ENCODE results near the gene ADRA2A. TPM values are rescaled to one million over a fixed set of nuclear protein-coding genes. Genes with fewer than 3 reads are reported as not detected.

ADRA2A gene
- total RNA-seq, 1 donor from 2014 or later = 3.8 TPM

DNA sequence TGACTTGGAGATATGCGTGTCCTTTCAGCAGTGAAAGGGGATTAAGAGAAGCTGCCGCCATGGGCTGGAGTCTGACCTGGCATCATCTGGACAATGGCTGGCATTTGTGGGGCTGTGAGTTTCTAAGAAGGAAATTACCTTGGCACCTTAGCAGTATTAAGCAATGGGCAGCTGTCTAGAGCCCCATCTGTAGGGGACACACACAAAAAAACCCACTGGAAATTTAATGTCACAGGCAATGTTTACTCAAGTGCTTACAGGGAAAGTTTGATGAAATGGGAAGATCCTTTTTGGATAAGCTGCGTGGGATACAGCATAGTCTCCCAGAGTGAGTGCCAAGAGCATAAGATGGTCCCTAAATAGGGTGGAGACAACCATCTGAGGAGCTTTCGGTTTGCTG lies 25.0 kb downstream of the ADRA2A start:
- DNase-seq (no peak), ATAC-seq (no peak)
- Histone ChIP-seq H3K4me3 (no peak overlapping the region), H3K27me3 (ENCODE audit: low read depth) (no peaks in the 10 kb centered on the region), H3K4me1 (no peaks in the 10 kb centered on the region), H3K27ac (no peak overlapping the region), H3K9me3 (no peaks in the 10 kb centered on the region), H3K36me3 (no peaks in the 10 kb centered on the region)
- intact Hi-C loops (cut with DNase I) = no loop called here
- TF ChIP-seq, protein P1, sequence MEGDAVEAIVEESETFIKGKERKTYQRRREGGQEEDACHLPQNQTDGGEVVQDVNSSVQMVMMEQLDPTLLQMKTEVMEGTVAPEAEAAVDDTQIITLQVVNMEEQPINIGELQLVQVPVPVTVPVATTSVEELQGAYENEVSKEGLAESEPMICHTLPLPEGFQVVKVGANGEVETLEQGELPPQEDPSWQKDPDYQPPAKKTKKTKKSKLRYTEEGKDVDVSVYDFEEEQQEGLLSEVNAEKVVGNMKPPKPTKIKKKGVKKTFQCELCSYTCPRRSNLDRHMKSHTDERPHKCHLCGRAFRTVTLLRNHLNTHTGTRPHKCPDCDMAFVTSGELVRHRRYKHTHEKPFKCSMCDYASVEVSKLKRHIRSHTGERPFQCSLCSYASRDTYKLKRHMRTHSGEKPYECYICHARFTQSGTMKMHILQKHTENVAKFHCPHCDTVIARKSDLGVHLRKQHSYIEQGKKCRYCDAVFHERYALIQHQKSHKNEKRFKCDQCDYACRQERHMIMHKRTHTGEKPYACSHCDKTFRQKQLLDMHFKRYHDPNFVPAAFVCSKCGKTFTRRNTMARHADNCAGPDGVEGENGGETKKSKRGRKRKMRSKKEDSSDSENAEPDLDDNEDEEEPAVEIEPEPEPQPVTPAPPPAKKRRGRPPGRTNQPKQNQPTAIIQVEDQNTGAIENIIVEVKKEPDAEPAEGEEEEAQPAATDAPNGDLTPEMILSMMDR (IDR thresholded peaks at IDR 0.05) = no peak

DNA sequence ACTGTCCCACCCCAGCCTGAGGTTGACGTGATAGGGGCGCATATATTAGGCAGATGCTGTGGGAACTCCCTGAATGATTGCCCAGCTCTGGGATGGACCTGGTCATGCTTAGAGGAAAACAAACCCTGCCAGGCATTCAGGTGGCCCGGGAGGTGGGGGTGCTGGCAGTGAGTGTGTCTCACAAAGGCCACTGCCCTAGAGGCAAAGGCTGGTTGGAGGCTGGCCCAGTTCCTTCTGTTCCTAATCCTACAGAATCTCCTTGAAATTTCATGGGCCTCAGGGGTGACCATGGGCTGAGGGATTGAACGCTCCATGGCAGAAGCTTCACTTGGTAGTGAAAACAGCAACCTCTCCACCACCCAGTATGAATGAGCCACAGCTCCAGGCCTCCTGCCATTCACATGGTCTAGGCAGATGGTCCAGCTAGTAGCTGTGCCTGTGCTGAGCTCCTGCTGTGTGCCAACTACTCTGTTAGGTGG lies 25.6 kb downstream of the ADRA2A start:
- H3K4me3 ChIP-seq = no peak overlapping the region
- TF ChIP-seq, protein P1 (IDR thresholded peaks at IDR 0.05) = no peak
- H3K27ac ChIP-seq = no peak overlapping the region
- ATAC-seq (no peak), DNase-seq (no peak)
- intact Hi-C loops (cut with DNase I) = no loop called here
- no peaks in the 10 kb centered on the region for H3K27me3 ChIP-seq (ENCODE audit: low read depth)
- H3K36me3 ChIP-seq = no peaks in the 10 kb centered on the region
- no peaks in the 10 kb centered on the region for H3K9me3 ChIP-seq
- H3K4me1 ChIP-seq = no peaks in the 10 kb centered on the region

DNA sequence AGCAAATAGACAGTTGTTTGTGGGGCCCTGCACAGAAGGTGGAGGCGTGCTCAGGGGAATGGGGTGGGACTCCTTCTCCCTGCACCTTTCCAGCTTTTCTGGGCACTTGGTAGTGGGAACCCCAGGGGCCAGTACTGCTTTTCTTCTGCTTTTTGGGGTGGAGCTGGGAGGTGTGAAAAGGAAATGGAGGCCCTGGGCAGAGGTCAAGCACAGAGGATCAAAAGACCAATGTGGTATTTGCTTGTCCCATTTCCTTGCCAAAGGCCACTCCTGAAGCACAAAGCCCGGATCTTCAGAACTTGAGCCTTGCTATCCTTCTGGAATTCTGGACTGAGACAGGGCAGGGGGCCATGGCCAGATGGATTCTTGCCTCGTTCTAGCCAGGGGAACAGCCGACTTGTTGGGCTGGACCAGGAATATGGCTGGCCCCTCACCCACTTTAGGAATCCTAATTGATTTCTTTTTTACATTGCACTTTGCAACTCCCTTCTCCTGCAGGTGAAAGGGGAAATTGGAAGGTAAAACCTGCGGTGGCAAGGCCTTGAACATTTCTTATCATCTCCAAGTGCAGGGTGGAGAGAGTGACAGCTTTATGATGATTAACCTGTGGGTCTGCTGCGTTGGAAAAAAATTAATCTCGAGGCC lies 26.5 kb downstream of the ADRA2A start:
- H3K4me3 ChIP-seq = no peak overlapping the region
- intact Hi-C loops (cut with DNase I) = no loop called here
- no peaks in the 10 kb centered on the region for H3K27me3 ChIP-seq (ENCODE audit: low read depth)
- H3K4me1 ChIP-seq = no peaks in the 10 kb centered on the region
- H3K9me3 ChIP-seq = no peaks in the 10 kb centered on the region
- DNase-seq (no peak), ATAC-seq (no peak)
- no peak overlapping the region for H3K27ac ChIP-seq
- TF ChIP-seq, protein P1 (IDR thresholded peaks at IDR 0.05) = no peak
- no peaks in the 10 kb centered on the region for H3K36me3 ChIP-seq

DNA sequence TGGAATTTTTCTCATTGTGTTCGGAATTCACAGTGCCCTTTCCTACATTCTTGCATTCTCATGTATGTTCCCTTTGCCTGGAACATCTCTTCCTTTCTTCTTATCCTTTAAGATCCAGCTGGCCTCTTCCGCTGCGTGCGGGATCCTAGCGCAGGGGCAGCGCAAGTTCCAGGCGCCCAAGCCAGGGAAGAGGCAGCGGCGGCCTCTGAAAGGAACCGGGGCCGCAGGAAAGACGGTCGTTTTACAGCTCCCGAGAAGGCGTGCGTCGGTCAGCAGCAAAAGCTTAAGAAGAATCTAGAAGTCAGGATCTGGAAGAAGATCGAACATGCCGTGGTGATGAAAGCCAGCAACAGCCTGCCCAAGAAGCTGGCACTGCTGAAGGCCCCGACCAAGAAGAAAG lies 28.0 kb downstream of the ADRA2A start:
- Histone ChIP-seq H3K27me3 (ENCODE audit: low read depth) (no peaks in the 10 kb centered on the region), H3K9me3 (no peaks in the 10 kb centered on the region), H3K27ac (no peak overlapping the region), H3K4me1 (no peaks in the 10 kb centered on the region), H3K36me3 (no peaks in the 10 kb centered on the region), H3K4me3 (no peak overlapping the region)
- TF ChIP-seq, protein P1 (IDR thresholded peaks at IDR 0.05) = no peak
- DNase-seq (no peak), ATAC-seq (no peak)
- intact Hi-C loops (cut with DNase I) = no loop called here

DNA sequence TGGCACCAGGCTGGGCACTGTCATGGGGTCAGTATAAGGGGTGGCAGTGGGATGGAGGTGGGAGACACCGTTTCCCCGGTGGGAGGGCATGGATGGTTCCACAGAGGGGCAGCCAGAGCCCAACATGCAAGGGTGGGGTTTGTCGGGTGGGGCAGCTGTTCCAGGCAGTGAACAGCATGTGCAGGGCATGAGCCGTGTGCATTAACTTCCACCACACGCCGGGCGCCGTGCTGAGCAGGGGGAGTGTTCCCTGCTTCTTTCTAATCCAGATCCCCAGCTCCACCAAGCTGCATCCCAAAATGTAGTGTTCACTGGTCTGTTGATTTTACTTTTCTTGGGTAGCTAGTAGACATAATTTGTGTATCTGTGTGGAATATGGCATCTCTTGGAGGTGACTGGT lies 29.3 kb downstream of the ADRA2A start:
- TF ChIP-seq, protein P1 (IDR thresholded peaks at IDR 0.05) = no peak
- Histone ChIP-seq H3K36me3 (no peaks in the 10 kb centered on the region), H3K4me1 (no peaks in the 10 kb centered on the region), H3K27me3 (ENCODE audit: low read depth) (no peaks in the 10 kb centered on the region), H3K4me3 (no peak overlapping the region), H3K9me3 (no peaks in the 10 kb centered on the region), H3K27ac (no peak overlapping the region)
- DNase-seq (no peak), ATAC-seq (no peak)
- intact Hi-C loops (cut with DNase I) = no loop called here

Data from lower lobe of right lung (tissue), 2 donors.